ENCODE results near the gene ADGRG1.
"Not testable (repeated sequence)": the region's sequence is repeated elsewhere in the genome, so short reads cannot be mapped to it uniquely, and the experiment has no call there.

ADGRG1 gene

GRCh38 chr16:57594531-57595031, 33.8 kb upstream of the ADGRG1 start:
- H3K9ac ChIP-seq (ENCODE audit: low read length): no peak overlapping the region
- peaks cover 21% of the 10 kb centered on the region for H3K9me3 ChIP-seq (ENCODE audit: control insufficient read depth, low read length)
- no peak overlapping the region for H3K4me3 ChIP-seq (ENCODE audit: low read length)
- no peaks in the 10 kb centered on the region for H3K36me3 ChIP-seq (ENCODE audit: control insufficient read depth, insufficient read depth, low read length, severe bottlenecking)
- H3K27me3 ChIP-seq (replicated peaks; ENCODE audit: control insufficient read depth, insufficient read depth, low read length): peaks cover under 1% of the 10 kb centered on the region
- DNase-seq (ENCODE audit: low read depth): no peak
- peaks cover 7% of the 10 kb centered on the region for H3K4me1 ChIP-seq (ENCODE audit: control insufficient read depth, insufficient read depth, low read length)

- H3K4me3 ChIP-seq (ENCODE audit: low read length); H3K36me3 ChIP-seq (ENCODE audit: control insufficient read depth, insufficient read depth, low read length, severe bottlenecking); H3K4me1 ChIP-seq (ENCODE audit: control insufficient read depth, insufficient read depth, low read length); H3K9ac ChIP-seq (ENCODE audit: low read length); DNase-seq (ENCODE audit: low read depth): not testable (repeated sequence)
- peaks cover 13% of the 10 kb centered on the region for H3K27me3 ChIP-seq (replicated peaks; ENCODE audit: control insufficient read depth, insufficient read depth, low read length)
- peaks cover 21% of the 10 kb centered on the region for H3K9me3 ChIP-seq (ENCODE audit: control insufficient read depth, low read length)
These were observed 32.2 kb upstream of the ADGRG1 start for GRCh38 chr16:57596234-57596633.

GRCh38 chr16:57598437-57598836, 30.0 kb upstream of the ADGRG1 start:
- H3K4me3 ChIP-seq (ENCODE audit: low read length): no peak overlapping the region
- H3K9me3 ChIP-seq (ENCODE audit: control insufficient read depth, low read length): peaks cover 21% of the 10 kb centered on the region
- no peaks in the 10 kb centered on the region for H3K36me3 ChIP-seq (ENCODE audit: control insufficient read depth, insufficient read depth, low read length, severe bottlenecking)
- DNase-seq (ENCODE audit: low read depth): no peak
- H3K27me3 ChIP-seq (replicated peaks; ENCODE audit: control insufficient read depth, insufficient read depth, low read length): peaks cover 28% of the 10 kb centered on the region
- H3K4me1 ChIP-seq (ENCODE audit: control insufficient read depth, insufficient read depth, low read length): no peaks in the 10 kb centered on the region
- H3K9ac ChIP-seq (ENCODE audit: low read length): no peak overlapping the region

- peaks cover 21% of the 10 kb centered on the region for H3K9me3 ChIP-seq (ENCODE audit: control insufficient read depth, low read length)
- H3K4me3 ChIP-seq (ENCODE audit: low read length): no peak overlapping the region
- no peak overlapping the region for H3K9ac ChIP-seq (ENCODE audit: low read length)
- peaks cover 31% of the 10 kb centered on the region for H3K27me3 ChIP-seq (replicated peaks; ENCODE audit: control insufficient read depth, insufficient read depth, low read length)
- no peaks in the 10 kb centered on the region for H3K4me1 ChIP-seq (ENCODE audit: control insufficient read depth, insufficient read depth, low read length)
- DNase-seq (ENCODE audit: low read depth): peak; percentile 21
- H3K36me3 ChIP-seq (ENCODE audit: control insufficient read depth, insufficient read depth, low read length, severe bottlenecking): no peaks in the 10 kb centered on the region
These were observed 28.2 kb upstream of the ADGRG1 start for GRCh38 chr16:57600048-57600835.

GRCh38 chr16:57600952-57601580, 27.4 kb upstream of the ADGRG1 start:
- Histone ChIP-seq H3K9ac (ENCODE audit: low read length) (no peak overlapping the region), H3K9me3 (ENCODE audit: control insufficient read depth, low read length) (peaks cover 18% of the 10 kb centered on the region), H3K36me3 (ENCODE audit: control insufficient read depth, insufficient read depth, low read length, severe bottlenecking) (no peaks in the 10 kb centered on the region), H3K4me3 (ENCODE audit: low read length) (no peak overlapping the region), H3K27me3 (replicated peaks; ENCODE audit: control insufficient read depth, insufficient read depth, low read length) (peaks cover 31% of the 10 kb centered on the region), H3K4me1 (ENCODE audit: control insufficient read depth, insufficient read depth, low read length) (no peaks in the 10 kb centered on the region)
- DNase-seq (ENCODE audit: low read depth): no peak

GRCh38 chr16:57601801-57602478, 26.5 kb upstream of the ADGRG1 start:
- no peak overlapping the region for H3K4me3 ChIP-seq (ENCODE audit: low read length)
- H3K4me1 ChIP-seq (ENCODE audit: control insufficient read depth, insufficient read depth, low read length): no peaks in the 10 kb centered on the region
- H3K36me3 ChIP-seq (ENCODE audit: control insufficient read depth, insufficient read depth, low read length, severe bottlenecking): no peaks in the 10 kb centered on the region
- H3K27me3 ChIP-seq (replicated peaks; ENCODE audit: control insufficient read depth, insufficient read depth, low read length): peaks cover 31% of the 10 kb centered on the region
- no peak overlapping the region for H3K9ac ChIP-seq (ENCODE audit: low read length)
- peaks cover 12% of the 10 kb centered on the region for H3K9me3 ChIP-seq (ENCODE audit: control insufficient read depth, low read length)
- no peak for DNase-seq (ENCODE audit: low read depth)

- DNase-seq (ENCODE audit: low read depth): no peak
- no peak overlapping the region for H3K9ac ChIP-seq (ENCODE audit: low read length)
These were observed 25.1 kb upstream of the ADGRG1 start for GRCh38 chr16:57603115-57604024.

GRCh38 chr16:57604177-57604576, 24.3 kb upstream of the ADGRG1 start:
- H3K9me3 ChIP-seq (ENCODE audit: control insufficient read depth, low read length): no peaks in the 10 kb centered on the region
- H3K36me3 ChIP-seq (ENCODE audit: control insufficient read depth, insufficient read depth, low read length, severe bottlenecking): no peaks in the 10 kb centered on the region
- H3K4me1 ChIP-seq (ENCODE audit: control insufficient read depth, insufficient read depth, low read length): no peaks in the 10 kb centered on the region
- peaks cover 37% of the 10 kb centered on the region for H3K27me3 ChIP-seq (replicated peaks; ENCODE audit: control insufficient read depth, insufficient read depth, low read length)
- H3K9ac ChIP-seq (ENCODE audit: low read length): no peak overlapping the region
- DNase-seq (ENCODE audit: low read depth): no peak
- H3K4me3 ChIP-seq (ENCODE audit: low read length): no peak overlapping the region

More at GRCh38 chr16:57603115-57604024, 25.1 kb upstream of the ADGRG1 start:
- H3K27me3 ChIP-seq (replicated peaks; ENCODE audit: control insufficient read depth, insufficient read depth, low read length): peaks cover 36% of the 10 kb centered on the region
- no peak overlapping the region for H3K4me3 ChIP-seq (ENCODE audit: low read length)
- H3K4me1 ChIP-seq (ENCODE audit: control insufficient read depth, insufficient read depth, low read length): no peaks in the 10 kb centered on the region
- peaks cover 3% of the 10 kb centered on the region for H3K9me3 ChIP-seq (ENCODE audit: control insufficient read depth, low read length)
- no peaks in the 10 kb centered on the region for H3K36me3 ChIP-seq (ENCODE audit: control insufficient read depth, insufficient read depth, low read length, severe bottlenecking)

GRCh38 chr16:57606147-57606846, 22.1 kb upstream of the ADGRG1 start:
- no peak overlapping the region for H3K9ac ChIP-seq (ENCODE audit: low read length)
- H3K4me1 ChIP-seq (ENCODE audit: control insufficient read depth, insufficient read depth, low read length): no peaks in the 10 kb centered on the region
- DNase-seq (ENCODE audit: low read depth): no peak
- no peaks in the 10 kb centered on the region for H3K9me3 ChIP-seq (ENCODE audit: control insufficient read depth, low read length)
- H3K4me3 ChIP-seq (ENCODE audit: low read length): no peak overlapping the region
- no peaks in the 10 kb centered on the region for H3K36me3 ChIP-seq (ENCODE audit: control insufficient read depth, insufficient read depth, low read length, severe bottlenecking)
- H3K27me3 ChIP-seq (replicated peaks; ENCODE audit: control insufficient read depth, insufficient read depth, low read length): peaks cover 31% of the 10 kb centered on the region

GRCh38 chr16:57606847-57607501, 21.5 kb upstream of the ADGRG1 start:
- Histone ChIP-seq H3K36me3 (ENCODE audit: control insufficient read depth, insufficient read depth, low read length, severe bottlenecking) (no peaks in the 10 kb centered on the region), H3K9ac (ENCODE audit: low read length) (no peak overlapping the region), H3K4me1 (ENCODE audit: control insufficient read depth, insufficient read depth, low read length) (no peaks in the 10 kb centered on the region), H3K27me3 (replicated peaks; ENCODE audit: control insufficient read depth, insufficient read depth, low read length) (peaks cover 27% of the 10 kb centered on the region), H3K4me3 (ENCODE audit: low read length) (no peak overlapping the region), H3K9me3 (ENCODE audit: control insufficient read depth, low read length) (no peaks in the 10 kb centered on the region)
- no peak for DNase-seq (ENCODE audit: low read depth)
